ENCODE measurements around the gene ADCYAP1R1. TPM values are rescaled to one million over a fixed set of nuclear protein-coding genes. Genes with fewer than 3 reads are reported as not detected.

ADCYAP1R1 gene
- total and polyA plus RNA-seq, 2 of the 8 experiments (the other 6 are each of a cell fraction or from before 2014, with no cell fraction given), result 14.4 to 14.6 TPM

GRCh38 chr7:31020161-31020560 is 31.9 kb upstream of the ADCYAP1R1 start:
- TF ChIP-seq PHF8 (conservative IDR thresholded peaks at IDR 0.05; ENCODE audit: low read depth, low read length) (no peak), ASH2L (IDR thresholded peaks at IDR 0.05; ENCODE audit: low read length) (no peak), EZH2 (IDR thresholded peaks at IDR 0.05; ENCODE audit: low read depth, low read length, severe bottlenecking) (no peak), RXRA (IDR thresholded peaks at IDR 0.05; ENCODE audit: insufficient read depth, low read depth, low read length) (no peak), POU5F1 (IDR thresholded peaks at IDR 0.05; ENCODE audit: low read depth, low read length) (no peak), SIRT6 (IDR thresholded peaks at IDR 0.05; ENCODE audit: low read length) (no peak)
- Histone ChIP-seq H3K27ac (ENCODE audit: low read depth, low read length) (no peak overlapping the region), H3K4me3 (ENCODE audit: extremely low read depth in 1 of 4, insufficient read depth in 2 of 4, low read depth in 3 of 4, low read length in 4 of 4) (no peak overlapping the region), H3K36me3 (ENCODE audit: control insufficient read depth in 2 of 4, insufficient read depth in 4 of 4, low read length in 3 of 4) (no peaks in the 10 kb centered on the region), H4K20me1 (replicated peaks in 1 of 2; ENCODE audit: control insufficient read depth in 1 of 2, insufficient read depth in 2 of 2, low read length in 2 of 2) (no peaks in the 10 kb centered on the region), H4K8ac (ENCODE audit: extremely low read depth, insufficient read depth, low read length) (no peak overlapping the region), H3K4me2 (ENCODE audit: insufficient read depth in 1 of 2, low read depth in 2 of 2, low read length in 2 of 2) (0 out of 4 replicates have a peak overlapping the region, but pooled peaks of 1 of the 2 experiments have one; percentile 22), H2AFZ (ENCODE audit: low read length) (no peak overlapping the region), H2BK120ac (replicated peaks; ENCODE audit: low read depth, low read length) (no peak overlapping the region), H3K79me2 (ENCODE audit: control insufficient read depth in 1 of 2, insufficient read depth in 2 of 2, low read length in 2 of 2) (no peaks in the 10 kb centered on the region), H4K91ac (replicated peaks; ENCODE audit: insufficient read length, low read length) (no peak overlapping the region), H2BK20ac (ENCODE audit: low read length) (0 out of 2 replicates have a peak overlapping the region, but pooled peaks have one; percentile 63), H2BK5ac (ENCODE audit: low read depth, low read length) (no peak overlapping the region; the same call in 1 of the 2 replicates), H2BK12ac (ENCODE audit: low read depth, low read length) (peak overlapping the region; percentile 44; the same call in 1 of the 2 replicates), H3K18ac (ENCODE audit: extremely low read depth, low read length) (no peak overlapping the region), H2AK5ac (ENCODE audit: low read depth, low read length) (no peak overlapping the region), H3K14ac (ENCODE audit: insufficient read length) (no peak overlapping the region), H3K56ac (replicated peaks; ENCODE audit: insufficient read length, low read depth, low read length) (no peak overlapping the region), H2BK15ac (ENCODE audit: low read length) (no peak overlapping the region), H3K23ac (ENCODE audit: insufficient read length) (no peak overlapping the region), H3K4me1 (replicated peaks in 1 of 4; ENCODE audit: control insufficient read depth in 3 of 4, insufficient read depth in 4 of 4, low read length in 3 of 4) (peaks cover 9 to 16% (median 13%) of the 10 kb centered on the region in 4 experiments), H3K4ac (replicated peaks; ENCODE audit: insufficient read length, low read depth, low read length) (no peak overlapping the region), H3K9ac (replicated peaks in 1 of 4; ENCODE audit: extremely low read depth in 1 of 4, low read depth in 3 of 4, low read length in 3 of 4) (no peak overlapping the region), H3K9me3 (ENCODE audit: insufficient read depth in 2 of 2, low read depth in 1 of 2, low read length in 1 of 2) (no peaks in the 10 kb centered on the region), H3K27me3 (replicated peaks in 1 of 4; ENCODE audit: control insufficient read depth in 3 of 4, extremely low read depth in 1 of 4, insufficient read depth in 3 of 4, low read length in 3 of 4) (no peaks in the 10 kb centered on the region), H4K5ac (ENCODE audit: insufficient read length, low read depth, low read length) (no peak overlapping the region), H3K79me1 (ENCODE audit: low read depth, low read length) (no peaks in the 10 kb centered on the region; the same call in 1 of the 2 replicates), H3K23me2 (ENCODE audit: low read depth, low read length) (no peaks in the 10 kb centered on the region)
- no peak for DNase-seq (ENCODE audit: low read depth in 1 of 2, low spot score in 2 of 2)
- FAIRE-seq, result no peak
- CTCF ChIA-PET (ENCODE audit: partially characterized antibody), result interaction anchor here (0.7 to 52.0 kb wide), 8 partner anchors 29 to 114 kb away, joined by 3 to 880 read pairs (median 4); partner anchors contain the start of gene ADCYAP1R1
- POLR2A ChIA-PET (ENCODE audit: partially characterized antibody), result no interaction called here
- WGBS, 2 experiments (ENCODE audit: extremely low coverage in 1 of 2, insufficient coverage in 1 of 2, insufficient read length in 1 of 2, insufficient replicate concordance in 2 of 2, low coverage in 1 of 2, low lambda C conversion rate in 2 of 2, missing lambda C conversion rate in 1 of 2), result 96% methylated on average over 3 of the region's 3 CpGs; no CpG with 5 or more reads in 1 of the 2 experiments
